Mesendoderm (in vitro differentiated cells): ENCODE measurements around the gene COL1A2.
A peak's percentile ranks its signal among the peaks of the same experiment; 100 is the strongest.

Source experiments
- DNase-seq: peaks from one replicate; pipeline ENCODE4 v3.0.0; 2013
- H2AK5ac ChIP-seq: 2 replicates; pipeline ENCODE4 v1.6.1; 2013; ENCODE audit warnings: low read length, inconsistent platforms
- H2BK120ac ChIP-seq: 2 replicates; pipeline ENCODE4 v1.6.1; 2013; ENCODE audit warnings: low read depth, mild to moderate bottlenecking, low read length, moderate library complexity, mixed read lengths
- H2BK15ac ChIP-seq: replicated peaks from 2 replicates; pipeline ENCODE4 v1.6.1; 2013; ENCODE audit warnings: low read depth, mild to moderate bottlenecking, moderate library complexity
- H2BK5ac ChIP-seq: 2 replicates; pipeline ENCODE4 v1.6.1; 2013; ENCODE audit warnings: low read length, inconsistent platforms
- H3K18ac ChIP-seq: 2 replicates; pipeline ENCODE4 v1.6.1; 2013; ENCODE audit warnings: mild to moderate bottlenecking, low read length, mixed read lengths
- H3K23ac ChIP-seq: one replicate; pipeline ENCODE4 v1.6.1; 2013; ENCODE audit warnings: low read length
- H3K27ac ChIP-seq: 2 replicates; pipeline ENCODE4 v1.5.1; 2013; ENCODE audit warnings: low read depth, mild to moderate bottlenecking, inconsistent platforms, low read length, moderate library complexity
- H3K27me3 ChIP-seq: 2 replicates; pipeline ENCODE4 v1.6.1; 2013; ENCODE audit warnings: low read length, control low read depth, mild to moderate bottlenecking, inconsistent platforms; ENCODE audit not compliant: insufficient read depth, poor library complexity
- H3K36me3 ChIP-seq: 2 replicates; pipeline ENCODE4 v1.6.1; 2013; ENCODE audit warnings: low read length, inconsistent platforms; ENCODE audit not compliant: control insufficient read depth, insufficient read depth
- H3K4ac ChIP-seq: one replicate; pipeline ENCODE4 v1.6.1; 2013; ENCODE audit warnings: low read depth, mild to moderate bottlenecking, low read length, moderate library complexity
- H3K4me1 ChIP-seq: 2 replicates; pipeline ENCODE4 v1.6.1; 2013; ENCODE audit warnings: low read depth, low read length, inconsistent platforms; ENCODE audit not compliant: control insufficient read depth
- H3K4me2 ChIP-seq: 2 replicates; pipeline ENCODE4 v1.6.1; 2013; ENCODE audit warnings: low read length
- H3K4me3 ChIP-seq: 2 replicates; pipeline ENCODE4 v1.5.1; 2013; ENCODE audit warnings: mild to moderate bottlenecking, low read length
- H3K56ac ChIP-seq: one replicate; pipeline ENCODE4 v1.6.1; 2013; ENCODE audit warnings: low read length
- H3K79me1 ChIP-seq: 2 replicates; pipeline ENCODE4 v1.6.1; 2013; ENCODE audit warnings: low read length, inconsistent platforms
- H3K79me2 ChIP-seq: 2 replicates; pipeline ENCODE4 v1.6.1; 2013; ENCODE audit warnings: mild to moderate bottlenecking, low read length; ENCODE audit not compliant: control insufficient read depth, insufficient read depth
- H3K9ac ChIP-seq: 2 replicates; pipeline ENCODE4 v1.6.1; 2013; ENCODE audit warnings: low read length, inconsistent platforms
- H4K5ac ChIP-seq: one replicate; pipeline ENCODE4 v1.6.1; 2013; ENCODE audit warnings: low read length
- H4K8ac ChIP-seq: one replicate; pipeline ENCODE4 v1.6.1; 2013; ENCODE audit warnings: low read depth, mild to moderate bottlenecking, control low read depth, low read length, moderate library complexity
- WGBS: extraction: QIAGEN DNeasy Blood & Tissue Kit; methylation state at CpG from one replicate; pipeline ENCODE4 v1.1.7; 2013; ENCODE audit warnings: low lambda C conversion rate, missing lambda C conversion rate; ENCODE audit not compliant: insufficient coverage; ENCODE audit errors: extremely low coverage; 5-methylcytosine and 5-hydroxymethylcytosine counted together

Gene COL1A2

DNA sequence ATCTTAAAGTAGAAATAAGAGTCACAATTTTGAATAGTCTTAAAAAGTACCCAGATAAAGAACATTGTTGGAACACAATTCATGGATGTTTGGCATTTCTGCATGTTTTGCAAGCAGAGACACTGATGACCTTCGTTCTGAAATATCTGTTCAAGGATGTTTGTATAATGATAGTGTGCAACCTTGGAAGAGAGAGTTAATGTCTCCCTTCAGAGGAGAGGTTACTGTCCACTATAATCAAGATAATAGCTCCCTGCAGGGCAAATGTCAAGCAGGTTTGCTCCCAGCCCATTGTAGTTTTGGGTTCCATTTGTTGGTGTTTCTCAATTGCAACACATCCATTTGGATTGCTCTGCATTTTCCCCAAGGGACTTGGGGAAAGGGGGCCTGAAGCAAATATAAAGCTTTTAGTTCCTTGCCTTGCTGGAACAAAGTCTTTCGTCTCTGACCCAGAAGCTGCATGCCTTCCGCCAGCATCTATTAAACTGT, 45.2 kb downstream of the COL1A2 start:
- Histone ChIP-seq H3K79me1 (no peaks in the 10 kb centered on the region), H3K79me2 (no peaks in the 10 kb centered on the region), H2AK5ac (no peak overlapping the region), H4K8ac (no peak overlapping the region), H3K4me2 (no peak overlapping the region), H3K9ac (no peak overlapping the region), H3K36me3 (no peaks in the 10 kb centered on the region), H3K27me3 (no peaks in the 10 kb centered on the region), H4K5ac (no peak overlapping the region), H3K27ac (no peak overlapping the region), H3K4me1 (no peaks in the 10 kb centered on the region), H3K4me3 (no peak overlapping the region), H3K18ac (no peak overlapping the region), H3K56ac (no peak overlapping the region), H2BK120ac (no peak overlapping the region), H3K4ac (no peak overlapping the region), H2BK15ac (peak overlapping the region; percentile 8), H2BK5ac (no peak overlapping the region), H3K23ac (no peak overlapping the region)
- DNase-seq: peak; percentile 31
- no CpG with 5 or more reads among the region's 3 CpGs for WGBS

GRCh38 chr7:94440451-94441039, 45.9 kb downstream of the COL1A2 start:
- Histone ChIP-seq H3K9ac (no peak overlapping the region), H2AK5ac (no peak overlapping the region), H3K18ac (no peak overlapping the region), H4K8ac (no peak overlapping the region), H3K27me3 (no peaks in the 10 kb centered on the region), H3K4me1 (no peaks in the 10 kb centered on the region), H3K27ac (no peak overlapping the region), H3K4me3 (no peak overlapping the region), H3K4me2 (no peak overlapping the region), H3K79me1 (no peaks in the 10 kb centered on the region), H3K23ac (no peak overlapping the region), H3K56ac (no peak overlapping the region), H2BK15ac (no peak overlapping the region), H2BK120ac (no peak overlapping the region), H3K36me3 (no peaks in the 10 kb centered on the region), H3K4ac (no peak overlapping the region), H4K5ac (no peak overlapping the region), H2BK5ac (no peak overlapping the region), H3K79me2 (no peaks in the 10 kb centered on the region)
- no CpG with 5 or more reads among the region's 7 CpGs for WGBS
- DNase-seq: peak; percentile 42

GRCh38 chr7:94441138-94441537, 46.4 kb downstream of the COL1A2 start:
- no peak overlapping the region for H3K4me3 ChIP-seq
- H4K8ac ChIP-seq: no peak overlapping the region
- H2BK5ac ChIP-seq: no peak overlapping the region
- H3K4ac ChIP-seq: no peak overlapping the region
- H3K79me1 ChIP-seq: no peaks in the 10 kb centered on the region
- no peak overlapping the region for H3K23ac ChIP-seq
- H3K79me2 ChIP-seq: no peaks in the 10 kb centered on the region
- H2BK15ac ChIP-seq: no peak overlapping the region
- no peak overlapping the region for H3K56ac ChIP-seq
- H4K5ac ChIP-seq: no peak overlapping the region
- H2AK5ac ChIP-seq: no peak overlapping the region
- no CpG with 5 or more reads among the region's 3 CpGs for WGBS
- no peak for DNase-seq
- no peak overlapping the region for H3K9ac ChIP-seq
- no peak overlapping the region for H3K18ac ChIP-seq
- H3K4me1 ChIP-seq: no peaks in the 10 kb centered on the region
- H3K27me3 ChIP-seq: no peaks in the 10 kb centered on the region
- no peak overlapping the region for H3K27ac ChIP-seq
- H2BK120ac ChIP-seq: no peak overlapping the region
- no peaks in the 10 kb centered on the region for H3K36me3 ChIP-seq
- no peak overlapping the region for H3K4me2 ChIP-seq

DNA sequence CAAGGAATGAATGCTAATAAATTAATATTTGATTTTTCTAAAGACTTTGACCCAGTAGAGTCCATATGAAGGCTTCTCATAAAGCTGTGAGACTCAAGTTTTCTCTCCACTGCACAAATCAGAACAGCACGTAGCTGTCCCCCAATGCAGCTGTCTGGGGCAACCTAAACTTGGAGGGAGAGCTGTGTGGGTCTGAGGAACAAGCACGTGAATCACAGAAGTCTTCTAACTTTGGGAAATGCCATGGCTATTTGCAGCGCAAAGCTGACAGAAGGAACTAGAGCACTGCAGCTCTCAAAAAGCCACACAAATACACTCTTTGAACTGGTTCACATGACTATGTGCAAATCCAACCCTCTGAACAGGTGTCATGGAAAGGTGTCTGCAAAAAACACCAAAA, 47.9 kb downstream of the COL1A2 start:
- Histone ChIP-seq H2BK15ac (no peak overlapping the region), H3K27me3 (no peaks in the 10 kb centered on the region), H3K4me1 (no peaks in the 10 kb centered on the region), H3K27ac (no peak overlapping the region), H3K4me3 (no peak overlapping the region), H3K4ac (no peak overlapping the region), H3K79me1 (no peaks in the 10 kb centered on the region), H3K36me3 (no peaks in the 10 kb centered on the region), H2BK5ac (no peak overlapping the region), H3K23ac (no peak overlapping the region), H3K56ac (no peak overlapping the region), H3K9ac (no peak overlapping the region), H4K5ac (no peak overlapping the region), H4K8ac (no peak overlapping the region), H2BK120ac (no peak overlapping the region), H3K4me2 (no peak overlapping the region), H3K79me2 (no peaks in the 10 kb centered on the region), H3K18ac (peak overlapping the region; percentile 84), H2AK5ac (no peak overlapping the region)
- DNase-seq: no peak
- WGBS: no CpG with 5 or more reads among the region's 3 CpGs

GRCh38 chr7:94444813-94445212, 50.1 kb downstream of the COL1A2 start:
- no CpG with 5 or more reads among the region's 2 CpGs for WGBS
- no peak overlapping the region for H3K4me3 ChIP-seq

DNA sequence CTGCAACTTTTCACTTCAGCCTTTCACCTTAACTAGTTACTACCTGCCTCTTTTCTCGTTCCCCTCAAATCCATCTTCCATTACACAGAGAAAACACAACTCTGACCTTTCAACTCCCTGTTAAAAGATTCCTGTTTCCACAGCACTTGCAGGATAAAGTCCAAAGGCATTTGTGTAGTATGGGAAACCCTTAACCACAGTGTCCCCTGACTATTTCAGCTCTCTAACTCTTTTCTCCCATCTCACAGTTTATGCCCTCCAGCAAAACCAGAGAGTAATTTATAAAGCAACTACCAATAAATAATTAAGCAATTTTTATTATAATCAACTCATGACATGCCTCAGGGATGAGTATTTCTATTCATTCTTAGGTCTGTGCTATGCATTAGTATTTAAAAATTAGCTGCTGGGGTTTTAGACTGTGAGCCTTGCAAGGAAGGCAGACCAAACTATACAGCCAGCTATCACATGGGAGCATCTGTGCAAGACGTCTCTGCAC, 51.0 kb downstream of the COL1A2 start:
- Histone ChIP-seq H3K4me2 (no peak overlapping the region), H4K8ac (no peak overlapping the region), H3K56ac (no peak overlapping the region), H3K79me2 (no peaks in the 10 kb centered on the region), H4K5ac (no peak overlapping the region), H2BK15ac (no peak overlapping the region), H3K4me3 (no peak overlapping the region), H2BK5ac (no peak overlapping the region), H3K27me3 (no peaks in the 10 kb centered on the region), H3K18ac (no peak overlapping the region), H2AK5ac (no peak overlapping the region), H3K4ac (no peak overlapping the region), H3K4me1 (no peaks in the 10 kb centered on the region), H3K79me1 (no peaks in the 10 kb centered on the region), H3K23ac (no peak overlapping the region), H3K36me3 (no peaks in the 10 kb centered on the region), H3K9ac (no peak overlapping the region), H2BK120ac (no peak overlapping the region), H3K27ac (no peak overlapping the region)
- no peak for DNase-seq
- 100% methylated on average over 1 of the region's 2 CpGs for whole genome bisulfite sequencing

More at GRCh38 chr7:94444813-94445212, 50.1 kb downstream of the COL1A2 start:
- Histone ChIP-seq H3K79me2 (no peaks in the 10 kb centered on the region), H3K4me2 (no peak overlapping the region), H3K9ac (no peak overlapping the region), H3K18ac (no peak overlapping the region), H4K8ac (no peak overlapping the region), H3K23ac (no peak overlapping the region), H3K56ac (no peak overlapping the region), H3K4ac (no peak overlapping the region), H3K27me3 (no peaks in the 10 kb centered on the region), H2BK5ac (no peak overlapping the region), H3K79me1 (no peaks in the 10 kb centered on the region), H2BK120ac (no peak overlapping the region), H4K5ac (no peak overlapping the region), H3K27ac (no peak overlapping the region), H3K36me3 (no peaks in the 10 kb centered on the region), H3K4me1 (no peaks in the 10 kb centered on the region), H2BK15ac (no peak overlapping the region), H2AK5ac (no peak overlapping the region)
- DNase-seq: no peak
